GM12891 (cell line): ENCODE results near the gene ZNRD2.

Source experiments
- SPI1 ChIP-seq: IDR thresholded peaks from 2 replicates; pipeline ENCODE4 v1.6.1; 2011; ENCODE audit warnings: low read depth, low read length, control low read depth
- TAF1 ChIP-seq: IDR thresholded peaks from 2 replicates; pipeline ENCODE4 v1.6.1; 2011; ENCODE audit warnings: low read depth, low read length, control low read depth

DNA sequence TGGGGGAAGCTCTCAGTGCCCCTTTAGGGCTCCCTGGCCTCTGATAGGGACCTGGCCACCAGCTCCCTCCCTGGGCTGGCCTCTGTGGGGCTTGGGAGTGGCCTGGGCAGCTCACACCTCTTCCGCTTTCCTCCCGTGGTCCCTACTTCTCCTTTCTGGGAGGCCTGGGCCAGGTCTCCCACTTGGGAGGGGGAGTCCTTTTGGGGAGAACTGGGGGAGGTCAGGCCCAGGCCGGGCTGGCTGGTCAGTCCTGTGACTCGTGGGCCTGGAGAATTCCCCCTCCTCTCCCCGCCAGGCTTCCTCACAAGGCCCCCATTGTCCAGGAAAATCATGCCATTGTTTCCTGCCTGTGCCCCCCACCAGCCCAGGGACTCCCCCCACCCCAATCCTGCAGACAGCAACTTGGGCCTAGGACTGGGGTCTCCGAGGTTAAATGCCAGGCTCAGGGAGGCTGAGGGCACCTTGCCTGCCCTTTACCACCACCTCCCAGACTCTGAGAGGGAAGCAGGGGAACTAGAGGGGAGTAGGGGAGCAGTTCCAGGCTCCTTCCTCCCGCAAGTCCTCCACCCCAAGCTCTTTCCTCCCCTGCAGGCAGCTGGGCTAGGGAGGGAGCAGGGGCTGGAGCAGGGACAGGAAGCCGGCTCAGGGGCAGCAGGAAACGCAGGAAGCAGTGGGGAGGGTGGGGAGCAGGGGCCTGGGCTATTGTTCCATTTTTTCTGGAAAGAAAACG is 40.9 kb downstream of the ZNRD2 start:
- TF ChIP-seq TAF1, result no peak
- TF ChIP-seq SPI1, result no peak
